DOHH2 (cell line): ENCODE measurements around the gene TAGLN2.

Source experiments
- H3F3A ChIP-seq: fragments of 200-600 bp; sonication (generic), shearing (Covaris generic); 2 replicates; pipeline ENCODE4 v1.6.0; 2016; ENCODE audit warnings: antibody characterized with exemption, mild to moderate bottlenecking; ENCODE audit not compliant: control insufficient read depth, insufficient read depth
- H3K27ac ChIP-seq: fragments of 200-600 bp; sonication (generic); 2 replicates; pipeline ENCODE4 v1.5.1; 2014; ENCODE audit warnings: low read depth, mild to moderate bottlenecking, low read length, moderate library complexity
- H3K27me3 ChIP-seq: fragments of 200-600 bp; sonication (generic); 2 replicates; pipeline ENCODE4 v1.6.1; 2014; ENCODE audit warnings: mild to moderate bottlenecking, low read length, mixed read lengths; ENCODE audit not compliant: control insufficient read depth
- H3K36me3 ChIP-seq: fragments of 200-600 bp; sonication (generic); 2 replicates; pipeline ENCODE4 v1.6.1; 2014; ENCODE audit warnings: mild to moderate bottlenecking, low read length, moderate library complexity, mixed read lengths; ENCODE audit not compliant: control insufficient read depth
- H3K4me1 ChIP-seq: fragments of 200-600 bp; sonication (generic); 2 replicates; pipeline ENCODE4 v1.6.1; 2014; ENCODE audit warnings: mild to moderate bottlenecking, low read length, mixed read lengths; ENCODE audit not compliant: control insufficient read depth
- H3K4me2 ChIP-seq: fragments of 200-600 bp; sonication (generic); 2 replicates; pipeline ENCODE4 v1.6.0; 2014; ENCODE audit warnings: mild to moderate bottlenecking, low read length, moderate library complexity
- H3K4me3 ChIP-seq: fragments of 200-600 bp; sonication (generic); 2 replicates; pipeline ENCODE4 v1.5.1; 2014; ENCODE audit warnings: mild to moderate bottlenecking, low read length, mixed read lengths
- H3K79me2 ChIP-seq: fragments of 200-600 bp; sonication (generic); 2 replicates; pipeline ENCODE4 v1.6.1; 2014; ENCODE audit warnings: mild to moderate bottlenecking, low read length, mixed read lengths; ENCODE audit not compliant: control insufficient read depth
- H3K9me2 ChIP-seq: fragments of 200-600 bp; sonication (generic); replicated peaks from 2 replicates; pipeline ENCODE4 v1.6.1; 2014; ENCODE audit warnings: mild to moderate bottlenecking, low read length, mixed read lengths; ENCODE audit not compliant: control insufficient read depth
- H3K9me3 ChIP-seq: fragments of 200-600 bp; sonication (generic); 2 replicates; pipeline ENCODE4 v1.6.1; 2014; ENCODE audit warnings: antibody characterized with exemption, low read length, mixed read lengths; ENCODE audit not compliant: control insufficient read depth, insufficient read depth
- H4K20me1 ChIP-seq: fragments of 200-600 bp; sonication (generic); 2 replicates; pipeline ENCODE4 v1.6.0; 2014; ENCODE audit warnings: low read depth, mild to moderate bottlenecking, antibody characterized with exemption, low read length, moderate library complexity; ENCODE audit not compliant: control insufficient read depth, insufficient read depth
- CTCF ChIP-seq: fragments of 200-600 bp; sonication (generic); IDR thresholded peaks from one replicate; pipeline ENCODE4 v1.5.1; 2014; ENCODE audit warnings: antibody characterized with exemption, mild to moderate bottlenecking, low read depth, low read length; ENCODE audit not compliant: poor library complexity, severe bottlenecking
- EZH2phosphoT487 ChIP-seq: fragments of 200-600 bp; sonication (generic); IDR thresholded peaks from 2 replicates; pipeline ENCODE4 v1.6.1; 2017; ENCODE audit warnings: borderline replicate concordance, mild to moderate bottlenecking, antibody characterized with exemption, low read length, moderate library complexity, mixed read lengths

The TAGLN2 gene

GRCh38 chr1:159877695-159878444 lies 47.4 kb downstream of the TAGLN2 start:
- TF ChIP-seq EZH2phosphoT487 (no peak), CTCF (no peak)
- no peak overlapping the region for H3K4me3 ChIP-seq
- no peaks in the 10 kb centered on the region for H3K4me1 ChIP-seq
- no peaks in the 10 kb centered on the region for H3K79me2 ChIP-seq
- no peaks in the 10 kb centered on the region for H3K36me3 ChIP-seq
- no peak overlapping the region for H3K4me2 ChIP-seq
- H3K27ac ChIP-seq = no peak overlapping the region
- H3K9me3 ChIP-seq = no peaks in the 10 kb centered on the region
- no peaks in the 10 kb centered on the region for H4K20me1 ChIP-seq
- no peaks in the 10 kb centered on the region for H3F3A ChIP-seq
- no peaks in the 10 kb centered on the region for H3K27me3 ChIP-seq
- H3K9me2 ChIP-seq = no peaks in the 10 kb centered on the region

GRCh38 chr1:159873530-159874143 lies 51.7 kb downstream of the TAGLN2 start:
- peaks cover 8% of the 10 kb centered on the region for H3K27me3 ChIP-seq
- no peak overlapping the region for H3K4me2 ChIP-seq
- no peaks in the 10 kb centered on the region for H3K36me3 ChIP-seq
- H4K20me1 ChIP-seq = no peaks in the 10 kb centered on the region
- no peak overlapping the region for H3K4me3 ChIP-seq
- H3F3A ChIP-seq = no peaks in the 10 kb centered on the region
- no peaks in the 10 kb centered on the region for H3K4me1 ChIP-seq
- no peaks in the 10 kb centered on the region for H3K9me3 ChIP-seq
- H3K9me2 ChIP-seq = no peaks in the 10 kb centered on the region
- no peaks in the 10 kb centered on the region for H3K79me2 ChIP-seq
- TF ChIP-seq CTCF (no peak), EZH2phosphoT487 (no peak)
- no peak overlapping the region for H3K27ac ChIP-seq

GRCh38 chr1:159872891-159873290 lies 52.4 kb downstream of the TAGLN2 start:
- no peaks in the 10 kb centered on the region for H3K36me3 ChIP-seq
- H3K4me3 ChIP-seq = no peak overlapping the region
- no peaks in the 10 kb centered on the region for H3K9me2 ChIP-seq
- peaks cover 12% of the 10 kb centered on the region for H3K27me3 ChIP-seq
- no peak for TF ChIP-seq CTCF
- no peak for TF ChIP-seq EZH2phosphoT487
- H3F3A ChIP-seq = no peaks in the 10 kb centered on the region
- no peaks in the 10 kb centered on the region for H3K79me2 ChIP-seq
- no peak overlapping the region for H3K27ac ChIP-seq
- H3K4me1 ChIP-seq = no peaks in the 10 kb centered on the region
- no peaks in the 10 kb centered on the region for H4K20me1 ChIP-seq
- H3K4me2 ChIP-seq = no peak overlapping the region
- no peaks in the 10 kb centered on the region for H3K9me3 ChIP-seq
